HG02623 (cell line): ENCODE data around the gene KCTD10.

ENCODE experiments used
- ATAC-seq: cut with Tn5 transposase; IDR thresholded peaks from one replicate; pipeline ENCODE4 v1.9.1; 2021; ENCODE audit warnings: moderate library complexity; ENCODE audit not compliant: unreplicated experiment

Gene KCTD10

DNA sequence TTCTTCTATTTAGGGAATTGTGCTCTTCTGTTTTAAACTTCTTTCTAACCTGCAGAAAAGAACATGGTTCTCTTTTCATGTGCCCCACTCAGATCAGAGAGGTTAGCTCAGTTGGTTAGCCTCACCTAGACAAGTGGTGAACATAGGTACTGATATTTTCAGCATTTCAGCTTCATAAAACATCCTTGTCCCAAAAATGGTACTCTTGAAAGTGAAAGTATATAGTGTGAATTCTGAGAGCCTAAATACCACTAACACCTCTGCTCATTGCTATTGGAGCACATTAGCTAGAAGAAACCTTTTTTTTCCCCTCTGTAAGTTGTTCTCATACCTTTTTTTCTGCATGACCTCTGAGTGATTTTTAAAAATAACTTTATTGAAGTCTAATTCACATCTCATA, 17.9 kb upstream of the KCTD10 start:
- no peak for ATAC-seq

DNA sequence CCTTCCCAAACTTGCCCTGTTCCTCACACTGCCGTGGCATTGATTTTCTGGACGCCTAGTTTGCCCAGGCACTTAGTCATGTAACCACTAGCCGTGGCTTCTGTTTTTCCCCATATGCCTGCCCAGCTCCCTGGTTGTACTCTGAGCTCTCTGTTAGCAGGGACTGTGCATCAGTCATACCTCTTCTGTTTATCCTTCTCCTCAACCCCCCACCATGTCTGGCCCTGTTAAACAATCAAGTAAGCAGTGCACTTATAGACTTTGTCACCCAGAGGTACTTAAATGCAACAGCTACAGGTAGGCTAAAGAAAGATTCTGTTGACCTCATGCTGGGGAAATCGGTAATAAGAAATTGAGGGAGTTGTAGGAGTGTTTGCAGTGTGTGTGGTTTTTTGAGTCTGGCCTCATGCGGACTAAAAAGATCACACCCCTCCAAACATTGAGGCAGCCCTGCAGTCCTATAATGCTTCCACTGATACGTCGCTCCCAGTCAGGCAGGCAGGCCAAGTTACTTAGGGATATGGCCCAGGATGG, 17.3 kb upstream of the KCTD10 start:
- no peak for ATAC-seq

GRCh38 chr12:109493938-109494337, 16.8 kb upstream of the KCTD10 start:
- no peak for ATAC-seq

GRCh38 chr12:109493090-109493489, 16.0 kb upstream of the KCTD10 start:
- ATAC-seq: no peak

- no peak for ATAC-seq
Measured at GRCh38 chr12:109492371-109492770, 15.3 kb upstream of the KCTD10 start.

GRCh38 chr12:109491671-109492070, 14.6 kb upstream of the KCTD10 start:
- no peak for ATAC-seq

DNA sequence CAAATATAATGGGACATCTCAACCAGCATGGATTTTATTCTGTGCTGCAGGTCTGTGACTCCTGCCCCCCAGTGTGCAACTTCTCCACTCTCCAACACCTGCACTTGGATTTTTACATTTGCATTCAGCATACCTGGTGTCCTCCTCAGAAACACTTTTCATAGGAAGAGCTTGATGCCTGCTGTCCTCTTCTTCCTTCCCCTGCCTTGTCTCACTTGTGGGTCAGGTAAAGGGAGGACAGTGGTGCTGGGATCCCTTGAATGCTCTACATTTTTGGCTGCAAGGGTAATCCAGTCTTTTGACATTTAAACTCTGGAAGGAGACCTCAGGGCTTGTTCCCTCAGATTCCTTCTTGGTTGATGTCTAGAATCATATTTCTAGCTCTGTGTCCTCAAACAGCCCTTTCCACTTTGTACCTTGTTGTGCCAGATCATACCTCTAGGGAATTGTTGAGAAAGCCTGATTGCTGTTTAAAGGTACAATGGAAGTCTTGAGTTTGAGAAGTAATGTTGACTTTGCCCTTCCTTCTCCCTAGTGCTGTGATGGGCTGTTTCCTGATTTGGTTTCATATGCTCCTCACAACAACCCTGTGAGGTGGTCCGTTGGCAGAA, 13.0 kb upstream of the KCTD10 start:
- ATAC-seq: no peak

DNA sequence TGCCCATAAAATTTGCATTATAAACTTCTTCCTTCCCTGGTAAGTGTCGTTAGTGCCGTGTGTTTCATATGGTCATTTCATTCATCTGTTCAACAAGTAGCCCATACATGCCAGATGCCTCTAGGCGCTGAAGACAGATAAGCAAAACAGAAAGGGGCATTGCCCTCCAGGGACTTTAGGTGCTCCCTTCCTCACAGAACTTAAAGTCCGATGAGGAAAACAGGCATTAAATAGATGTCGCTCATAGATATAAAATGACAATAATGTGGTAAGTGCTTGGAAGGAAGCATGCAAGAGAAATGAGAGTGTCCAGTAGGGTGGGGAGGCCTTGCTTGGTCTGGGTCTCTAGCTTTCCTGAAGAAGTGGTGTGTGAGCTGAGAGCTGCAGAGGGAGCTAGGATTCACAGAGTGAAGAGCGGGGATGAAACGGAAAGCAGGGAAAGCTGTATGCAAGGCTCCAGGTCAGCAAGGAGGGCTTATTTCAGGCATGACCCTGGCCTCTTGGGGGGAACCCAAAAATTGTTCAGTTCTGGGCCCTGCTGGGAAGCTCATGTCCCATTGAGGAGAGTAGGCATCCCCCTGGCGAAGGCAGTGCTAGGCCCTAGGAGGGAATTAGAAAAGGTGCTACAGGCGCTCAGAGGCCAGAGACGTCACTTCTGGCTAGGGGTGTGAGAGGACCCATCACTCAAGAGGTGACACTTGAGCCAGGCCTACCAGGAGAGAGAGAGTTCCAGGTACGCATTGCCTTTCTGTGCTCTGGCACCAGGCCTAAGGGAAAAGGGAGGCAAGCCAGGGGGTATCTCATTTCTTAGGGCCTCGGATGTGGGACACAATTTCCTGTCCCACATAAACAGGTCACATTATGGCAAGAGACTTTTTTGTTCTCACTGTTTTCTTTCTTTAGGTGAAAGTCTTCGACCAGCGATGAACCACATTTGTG, 12.2 kb upstream of the KCTD10 start:
- no peak for ATAC-seq

GRCh38 chr12:109488051-109488665, 11.1 kb upstream of the KCTD10 start:
- ATAC-seq: no peak

GRCh38 chr12:109487181-109488050, 10.3 kb upstream of the KCTD10 start:
- ATAC-seq: no peak

- no peak for ATAC-seq
Measured at GRCh38 chr12:109485201-109485600, 8.1 kb upstream of the KCTD10 start.

DNA sequence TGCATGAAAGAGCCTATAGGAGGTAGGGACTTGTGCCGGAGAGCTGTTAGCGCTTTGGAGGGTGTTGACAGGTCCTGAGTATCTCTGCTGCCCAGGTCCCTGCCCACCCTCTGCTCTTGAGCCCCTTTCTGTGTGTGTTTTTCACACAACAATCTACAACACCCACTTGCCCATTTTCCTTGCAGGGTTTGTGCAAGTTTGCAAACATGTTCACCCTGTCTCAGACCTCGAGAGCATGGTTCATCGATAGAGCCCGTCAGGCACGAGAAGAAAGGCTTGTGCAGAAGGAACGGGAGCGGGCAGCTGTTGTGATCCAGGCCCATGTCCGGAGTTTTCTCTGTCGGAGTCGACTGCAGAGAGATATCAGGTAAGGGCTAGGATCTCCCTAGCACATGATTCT, 6.2 kb upstream of the KCTD10 start:
- ATAC-seq: no peak

- ATAC-seq: no peak
Measured at GRCh38 chr12:109482894-109483293, 5.8 kb upstream of the KCTD10 start.

- ATAC-seq: no peak
Measured at GRCh38 chr12:109482491-109482890, 5.4 kb upstream of the KCTD10 start.

DNA sequence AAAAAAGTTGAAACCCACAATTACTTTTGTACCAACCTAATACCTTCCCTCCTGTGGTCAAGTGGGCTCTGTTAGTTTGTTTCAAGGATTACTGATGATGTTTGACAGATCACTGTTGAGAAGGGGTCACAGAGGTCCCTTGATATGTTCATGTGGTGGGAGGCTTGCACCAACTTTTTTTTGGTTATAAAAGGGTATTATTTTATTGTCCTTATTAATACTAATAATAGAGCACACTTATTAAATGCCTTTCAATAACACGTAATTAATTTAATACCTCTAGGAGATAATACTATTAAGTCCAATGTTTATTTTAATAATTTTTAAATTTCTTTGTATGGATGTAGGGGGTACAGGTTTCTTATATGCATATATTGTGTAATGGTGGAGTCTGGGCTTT, 4.8 kb upstream of the KCTD10 start:
- ATAC-seq: no peak

GRCh38 chr12:109480356-109480755, 3.3 kb upstream of the KCTD10 start:
- ATAC-seq: no peak

DNA sequence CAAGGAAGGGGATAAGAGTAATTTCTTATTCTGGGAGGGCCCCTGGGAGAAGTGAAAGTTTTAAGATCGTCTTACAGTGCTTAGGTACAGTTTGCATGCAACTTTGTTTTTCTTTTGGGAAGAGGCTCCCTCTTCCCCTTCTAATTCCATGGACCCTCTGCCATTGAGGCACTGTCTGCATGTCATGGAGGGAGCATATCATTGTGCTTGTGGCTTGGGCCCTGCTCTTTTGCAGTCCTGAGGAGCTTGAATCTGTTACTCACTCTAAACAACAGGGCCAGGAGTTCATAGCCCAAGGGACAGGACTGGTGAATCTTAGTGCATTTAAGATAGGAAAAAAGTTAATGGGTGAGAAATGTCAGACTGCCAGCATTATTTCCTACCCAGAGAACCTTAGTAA, 2.7 kb upstream of the KCTD10 start:
- no peak for ATAC-seq

DNA sequence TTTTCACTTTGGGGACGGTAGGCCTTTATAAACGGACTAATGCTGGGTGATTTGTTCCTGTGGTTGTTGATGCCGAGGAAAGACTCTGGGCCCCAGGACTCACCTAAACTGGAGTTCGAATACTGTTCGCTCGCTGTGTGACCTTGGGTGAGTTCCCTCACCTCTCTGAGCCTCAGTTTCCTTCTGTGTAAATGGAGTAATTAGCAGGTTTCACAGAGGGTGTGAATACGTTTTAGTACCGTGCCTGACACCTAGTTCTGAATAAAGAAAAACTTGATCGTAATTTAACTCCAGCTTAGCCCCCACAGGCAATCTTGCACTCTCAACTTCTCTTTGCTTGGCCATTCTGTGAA, 839 bp upstream of the KCTD10 start:
- ATAC-seq: no peak

DNA sequence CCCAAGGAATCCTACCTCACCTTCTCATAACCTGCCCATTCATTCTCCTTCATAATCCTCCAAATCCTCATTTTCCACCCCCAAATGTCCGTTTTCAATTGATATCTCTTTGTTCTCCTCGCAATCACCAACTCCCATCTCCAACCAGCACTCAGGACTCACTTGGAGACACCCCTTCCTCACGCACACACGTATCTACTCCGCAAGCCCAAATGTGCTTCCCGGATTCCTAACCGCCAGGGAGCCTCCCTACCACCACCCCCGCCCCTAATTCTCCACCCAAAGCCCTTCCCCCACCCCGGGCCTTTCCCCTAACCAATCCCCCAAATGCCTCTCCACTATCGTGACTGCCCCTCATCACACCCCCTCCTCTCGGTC, 304 bp downstream of the KCTD10 start:
- ATAC-seq: no peak

- ATAC-seq: no peak
Measured at GRCh38 chr12:109475993-109476806, 900 bp downstream of the KCTD10 start.
